Renal pelvis (tissue), 12 donors: ENCODE results near the gene DAB2. TPM values are rescaled to one million over a fixed set of nuclear protein-coding genes. Genes with fewer than 3 reads are reported as not detected.

Experiments
- DNase-seq: peaks from one replicate; pipeline ENCODE4 v3.0.0-alpha.2; 2013
- long read RNA-seq, 16 experiments: transcript quantifications; one replicate each; lab custom pipeline, GENCODE V29; 2026
- polyA plus RNA-seq, 3 donors: library from polyadenylated mRNA; unstranded; fragments of 120-200 nt; gene quantifications; one replicate each; pipeline ENCODE4 v1.2.1, GENCODE V29; 2013; ENCODE audit not compliant: insufficient read length in 3 of 3

DAB2 gene
- 100 to 1,000 TPM; 185 to 240 (median 235) TPM for polyA plus RNA-seq
- long read RNA-seq, donor 1, transcript DAB2-202 (14 exons, 3,690 nt), result major isoform, 12 of 53 reads
- long read RNA-seq, donor 1, partial matches to known transcripts, result 40 of 53 reads
- long read RNA-seq, donor 1, other reads (novel, unspliced or antisense), result 0 of 53 reads
- long read RNA-seq, donor 2, full-length matches to known transcripts, result 22 of 74 reads
- long read RNA-seq, donor 2, partial matches to known transcripts, result 47 of 74 reads
- long read RNA-seq, donor 2, other reads (novel, unspliced or antisense), result 5 of 74 reads
- long read RNA-seq, donor 3, full-length matches to known transcripts, result 3 of 31 reads
- long read RNA-seq, donor 3, partial matches to known transcripts, result 28 of 31 reads
- long read RNA-seq, donor 3, other reads (novel, unspliced or antisense), result 0 of 31 reads
- long read RNA-seq, donor 4, full-length matches to known transcripts, result 19 of 48 reads
- long read RNA-seq, donor 4, partial matches to known transcripts, result 29 of 48 reads
- long read RNA-seq, donor 4, other reads (novel, unspliced or antisense), result 0 of 48 reads
- long read RNA-seq, donor 5, partial matches to known transcripts, result 29 of 32 reads
- long read RNA-seq, donor 5, other reads (novel, unspliced or antisense), result 0 of 32 reads
- long read RNA-seq, donor 6, full-length matches to known transcripts, result 19 of 84 reads
- long read RNA-seq, donor 6, partial matches to known transcripts, result 65 of 84 reads
- long read RNA-seq, donor 6, other reads (novel, unspliced or antisense), result 0 of 84 reads
- long read RNA-seq, donor 7, full-length matches to known transcripts, result 10 of 77 reads
- long read RNA-seq, donor 7, partial matches to known transcripts, result 67 of 77 reads
- long read RNA-seq, donor 7, other reads (novel, unspliced or antisense), result 0 of 77 reads
- long read RNA-seq, donor 8, full-length matches to known transcripts, result 2 of 17 reads
- long read RNA-seq, donor 8, partial matches to known transcripts, result 15 of 17 reads
- long read RNA-seq, donor 8, other reads (novel, unspliced or antisense), result 0 of 17 reads
- long read RNA-seq, donor 9, full-length matches to known transcripts, result 15 of 92 reads
- long read RNA-seq, donor 9, partial matches to known transcripts, result 77 of 92 reads
- long read RNA-seq, donor 9, other reads (novel, unspliced or antisense), result 0 of 92 reads
- long read RNA-seq, donor 10, full-length matches to known transcripts, result 10 of 102 reads
- long read RNA-seq, donor 10, partial matches to known transcripts, result 92 of 102 reads
- long read RNA-seq, donor 10, other reads (novel, unspliced or antisense), result 0 of 102 reads
- long read RNA-seq, donor 11, partial matches to known transcripts, result 43 of 47 reads
- long read RNA-seq, donor 11, other reads (novel, unspliced or antisense), result 0 of 47 reads
- long read RNA-seq, donor 12, full-length matches to known transcripts, result 24 of 100 reads
- long read RNA-seq, donor 12, partial matches to known transcripts, result 69 of 100 reads
- long read RNA-seq, donor 12, other reads (novel, unspliced or antisense), result 7 of 100 reads
- long read RNA-seq, donor 13, partial matches to known transcripts, result 30 of 33 reads
- long read RNA-seq, donor 13, other reads (novel, unspliced or antisense), result 0 of 33 reads
- long read RNA-seq, donor 14, full-length matches to known transcripts, result 10 of 152 reads
- long read RNA-seq, donor 14, partial matches to known transcripts, result 142 of 152 reads
- long read RNA-seq, donor 14, other reads (novel, unspliced or antisense), result 0 of 152 reads
- long read RNA-seq, donor 15, full-length matches to known transcripts, result 11 of 53 reads
- long read RNA-seq, donor 15, partial matches to known transcripts, result 42 of 53 reads
- long read RNA-seq, donor 15, other reads (novel, unspliced or antisense), result 0 of 53 reads
- long read RNA-seq, donor 16, full-length matches to known transcripts, result 9 of 81 reads
- long read RNA-seq, donor 16, partial matches to known transcripts, result 66 of 81 reads
- long read RNA-seq, donor 16, other reads (novel, unspliced or antisense), result 6 of 81 reads

- peak; percentile 86 for DNase-seq
Measured at GRCh38 chr5:39424736-39425637, at the start of gene DAB2. Gene DAB2, minus strand, starts transcription at chr5:39424980. Its CDS starts 30,660 bp downstream, at chr5:39394320.

- no peak for DNase-seq
Measured at GRCh38 chr5:39473156-39473775, 48.5 kb upstream of the DAB2 start.

- DNase-seq, result no peak
Measured at GRCh38 chr5:39471836-39472508, 47.2 kb upstream of the DAB2 start.

- DNase-seq, result no peak
Measured at GRCh38 chr5:39470811-39471210, 46.0 kb upstream of the DAB2 start.

GRCh38 chr5:39469777-39470415 is 45.1 kb upstream of the DAB2 start:
- DNase-seq, result no peak

- DNase-seq, result no peak
Measured at GRCh38 chr5:39469176-39469575, 44.4 kb upstream of the DAB2 start.

GRCh38 chr5:39466846-39467245 is 42.1 kb upstream of the DAB2 start:
- no peak for DNase-seq

GRCh38 chr5:39465843-39466242 is 41.1 kb upstream of the DAB2 start:
- DNase-seq, result no peak

- DNase-seq, result no peak
Measured at GRCh38 chr5:39465097-39465496, 40.3 kb upstream of the DAB2 start.

GRCh38 chr5:39464088-39464487 is 39.3 kb upstream of the DAB2 start:
- no peak for DNase-seq

GRCh38 chr5:39462211-39462610 is 37.4 kb upstream of the DAB2 start:
- no peak for DNase-seq

- no peak for DNase-seq
Measured at GRCh38 chr5:39461007-39461682, 36.4 kb upstream of the DAB2 start.

- DNase-seq, result no peak
Measured at GRCh38 chr5:39459907-39460306, 35.1 kb upstream of the DAB2 start.

GRCh38 chr5:39459071-39459470 is 34.3 kb upstream of the DAB2 start:
- no peak for DNase-seq

GRCh38 chr5:39455645-39456044 is 30.9 kb upstream of the DAB2 start:
- DNase-seq, result no peak

- DNase-seq, result no peak
Measured at GRCh38 chr5:39453606-39454005, 28.8 kb upstream of the DAB2 start.

- no peak for DNase-seq
Measured at GRCh38 chr5:39452846-39453245, 28.1 kb upstream of the DAB2 start.
